HCEC 1CT (cell line): Measurements from ENCODE around the gene HINT1.
A peak's percentile ranks its signal among the peaks of the same experiment; 100 is the strongest.
"Not testable (repeated sequence)": the region's sequence is repeated elsewhere in the genome, so short reads cannot be mapped to it uniquely, and the experiment has no call there.

Source experiments
- DNase-seq: peaks from one replicate; pipeline ENCODE4 v3.0.0-alpha.2; 2017

Gene HINT1

GRCh38 chr5:131165119-131165727, at the start of gene HINT1:
TSS of gene HINT1 (minus strand) at chr5:131165256. CDS start at chr5:131165205, 51 bp downstream.
- peak; percentile 87 for DNase-seq

DNA sequence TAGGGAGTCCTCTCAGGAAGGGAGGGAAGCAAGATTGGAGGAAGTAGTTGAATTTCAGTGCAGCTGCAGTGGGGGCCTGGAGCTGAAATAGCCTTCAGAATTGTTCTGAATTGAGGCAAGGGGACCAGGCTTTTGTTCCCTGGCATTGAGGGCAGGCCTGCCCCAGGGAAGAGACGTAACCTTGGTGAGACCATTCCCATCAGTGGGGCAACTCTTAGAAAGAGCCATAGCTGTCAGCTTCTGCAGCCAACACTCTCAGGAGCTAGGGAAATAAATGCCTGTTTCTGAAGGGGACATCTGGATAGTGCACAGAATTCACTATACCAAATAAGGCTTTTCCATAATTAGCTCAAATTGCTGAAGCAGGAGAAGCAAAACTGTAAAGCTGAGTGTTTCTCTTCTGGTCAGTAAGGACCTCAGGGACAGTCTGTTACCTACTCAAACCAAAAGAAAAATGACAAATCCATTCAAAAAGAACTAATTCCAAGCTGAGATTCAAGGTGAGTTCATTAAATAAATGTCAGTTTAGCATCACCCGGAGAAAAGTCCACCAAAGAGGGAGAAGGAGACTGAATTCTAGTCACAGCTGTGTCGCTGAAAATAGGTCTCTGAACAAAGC, 49.7 kb upstream of the HINT1 start:
- no peak for DNase-seq

GRCh38 chr5:131212471-131213021, 47.5 kb upstream of the HINT1 start:
- no peak for DNase-seq

DNA sequence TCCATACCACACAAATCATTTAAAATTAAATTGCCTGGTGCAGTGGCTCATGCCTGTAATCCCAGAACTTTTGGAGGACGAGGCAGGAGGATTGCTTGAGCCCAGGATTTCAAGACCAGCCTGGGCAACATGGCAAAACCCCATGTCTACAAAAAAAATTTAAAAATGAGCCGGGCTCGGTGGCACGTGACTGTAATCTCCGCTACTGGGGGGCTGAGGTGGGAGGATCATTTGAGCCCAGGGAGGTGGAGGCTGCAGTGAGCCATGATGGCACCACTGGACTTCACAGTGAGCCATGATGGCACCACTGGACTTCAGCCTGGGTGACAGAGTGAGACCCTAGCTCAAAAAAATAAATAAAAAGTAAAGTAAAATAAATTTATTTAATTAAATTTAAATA, 46.6 kb upstream of the HINT1 start:
- DNase-seq: no peak

GRCh38 chr5:131210151-131210510, 45.1 kb upstream of the HINT1 start:
- DNase-seq: no peak

DNA sequence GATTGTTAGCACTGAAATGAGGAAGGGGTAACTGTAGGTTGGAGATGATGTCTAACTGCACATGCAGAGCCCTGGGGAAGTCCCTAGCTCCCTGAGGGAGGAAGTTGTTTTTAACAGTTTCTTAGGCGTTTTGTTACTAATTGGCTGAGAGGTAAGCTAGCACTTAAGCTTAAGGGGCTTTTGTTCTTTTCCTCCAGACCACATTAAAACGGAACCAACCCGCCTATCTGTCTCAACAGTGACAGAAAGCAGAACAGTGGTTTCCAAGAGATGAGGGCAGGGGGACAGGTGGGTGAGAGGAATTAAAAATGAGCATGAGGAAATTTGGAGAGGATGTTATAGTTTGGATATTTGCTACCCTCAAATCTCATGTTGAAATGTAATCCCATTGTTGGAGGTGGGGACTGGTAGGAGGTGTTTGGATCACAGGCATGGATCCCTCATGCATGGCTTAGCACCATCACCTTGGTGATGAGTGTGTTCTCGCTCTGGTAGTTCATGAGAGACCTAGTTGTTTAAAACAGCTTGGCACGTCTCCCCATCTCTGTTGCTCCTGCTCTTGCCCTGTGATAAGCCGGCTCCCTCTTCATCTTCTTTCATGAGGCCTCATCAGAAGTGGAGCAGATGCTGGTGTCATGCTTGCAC, 44.6 kb upstream of the HINT1 start:
- no peak for DNase-seq

DNA sequence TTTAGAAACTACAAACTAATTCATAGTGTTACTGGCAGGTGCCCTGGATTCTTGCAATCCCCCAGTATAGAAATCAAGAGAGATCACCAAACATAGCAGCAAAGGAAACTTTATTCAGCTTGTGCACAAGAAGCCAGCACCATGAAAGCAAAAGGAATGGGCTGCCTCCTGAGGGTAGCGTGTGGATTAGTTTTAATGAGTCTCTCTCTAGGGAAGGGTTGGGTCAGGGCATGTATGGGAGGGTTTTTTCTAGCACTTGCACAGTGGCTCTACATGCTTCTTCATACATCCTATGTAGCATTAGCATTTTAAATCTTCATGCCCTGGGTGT, 44.1 kb upstream of the HINT1 start:
- DNase-seq: no peak

- no peak for DNase-seq
Measured at GRCh38 chr5:131206772-131207171, 41.7 kb upstream of the HINT1 start.

DNA sequence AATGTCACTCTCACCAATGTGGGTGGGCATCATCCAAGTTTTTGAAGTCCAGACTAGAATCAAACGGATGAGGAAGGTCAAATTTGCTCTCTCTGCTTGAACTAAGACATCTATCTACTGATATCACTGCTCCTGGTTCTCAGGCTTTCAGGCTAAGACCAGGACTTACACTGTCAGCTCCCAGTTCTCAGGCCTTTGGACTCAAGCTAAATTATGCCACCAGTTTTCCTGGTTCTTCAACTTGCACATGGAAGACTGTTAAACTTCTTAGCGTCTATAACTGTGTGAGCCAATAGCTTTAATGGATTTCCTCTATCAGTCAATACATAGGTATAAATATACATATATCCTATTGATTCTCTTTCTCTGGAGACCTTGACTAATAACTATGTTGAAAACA, 41.0 kb upstream of the HINT1 start:
- DNase-seq: no peak

DNA sequence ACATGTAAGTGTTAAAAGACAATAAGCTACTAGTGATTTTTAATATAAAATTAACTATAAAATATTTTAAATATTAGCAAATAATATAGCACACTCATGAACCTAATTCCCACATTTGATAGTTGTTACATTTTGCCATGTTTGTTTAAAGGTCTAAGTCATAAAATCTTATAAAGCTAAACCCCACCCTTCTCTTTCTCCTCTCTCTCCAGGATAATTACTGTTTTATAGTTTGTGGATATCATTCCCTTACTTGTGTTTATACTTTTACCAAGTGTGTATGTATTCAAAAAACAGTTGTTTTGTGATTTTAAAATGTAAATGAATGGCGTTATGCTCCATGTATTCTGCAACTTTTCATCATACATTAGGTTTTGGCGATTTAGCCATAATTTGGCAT, 39.9 kb upstream of the HINT1 start:
- DNase-seq: no peak

- no peak for DNase-seq
Measured at GRCh38 chr5:131200560-131200959, 35.5 kb upstream of the HINT1 start.

DNA sequence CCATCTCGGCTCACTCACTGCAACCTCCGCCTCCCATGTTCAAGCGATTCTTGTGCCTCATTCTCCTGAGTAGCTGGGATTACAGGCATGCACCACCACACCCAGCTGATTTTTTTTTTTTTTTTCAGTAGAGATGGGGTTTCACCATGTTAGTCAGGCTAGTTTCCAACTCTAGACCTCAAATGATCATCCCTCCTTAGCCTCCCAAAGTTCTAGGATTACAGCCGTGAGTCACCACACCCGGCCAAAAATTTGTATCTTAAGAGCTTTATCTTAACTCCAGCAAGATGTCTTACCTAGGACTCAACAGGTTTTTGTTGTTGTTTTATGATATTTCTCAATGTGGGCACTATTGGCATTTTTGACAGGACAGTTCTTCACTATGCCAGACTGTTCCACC, 33.6 kb upstream of the HINT1 start:
- peak; percentile 82 for DNase-seq

GRCh38 chr5:131196331-131196730, 31.3 kb upstream of the HINT1 start:
- DNase-seq: peak; percentile 56

DNA sequence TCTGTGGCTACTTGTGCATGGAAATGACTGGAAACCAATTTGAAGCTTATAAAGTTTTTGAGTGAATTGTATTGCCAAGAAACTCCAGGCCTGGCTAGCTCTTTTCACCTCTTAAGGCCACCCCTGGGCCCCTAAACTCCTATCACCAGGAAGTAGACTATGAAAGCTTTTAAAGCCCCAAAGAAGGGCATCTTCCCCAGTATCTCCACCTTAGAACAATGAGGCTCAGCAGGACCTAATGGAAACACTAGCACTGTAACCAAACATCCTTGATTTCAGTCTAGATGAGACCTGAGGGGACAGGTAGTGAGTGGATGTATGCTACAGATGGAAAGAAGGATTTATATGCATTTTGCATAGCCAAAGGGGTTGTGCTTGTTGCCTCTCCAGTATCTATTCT, 30.6 kb upstream of the HINT1 start:
- DNase-seq: no peak

DNA sequence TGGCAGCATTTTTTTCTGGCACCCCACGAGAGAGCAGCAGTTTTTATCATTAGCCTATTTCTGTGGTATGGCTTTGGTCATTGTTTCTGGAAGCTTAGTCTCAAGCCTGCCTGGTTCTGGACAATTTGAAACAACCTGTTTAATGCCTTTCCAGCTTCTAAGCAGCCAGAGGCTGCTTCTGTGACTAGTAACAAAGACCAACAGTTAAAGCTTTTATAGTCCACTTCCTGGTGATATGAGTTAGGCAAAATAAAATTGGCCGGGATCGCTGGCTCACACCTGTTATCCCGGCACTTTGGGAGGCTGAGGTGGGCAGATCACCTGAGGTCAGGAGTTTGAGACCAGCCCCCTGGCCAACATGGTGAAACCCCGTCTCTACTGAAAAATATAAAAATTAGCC, 29.7 kb upstream of the HINT1 start:
- no peak for DNase-seq

GRCh38 chr5:131193897-131194296, 28.8 kb upstream of the HINT1 start:
- DNase-seq: not testable (repeated sequence)

GRCh38 chr5:131193106-131193505, 28.1 kb upstream of the HINT1 start:
- DNase-seq: no peak

DNA sequence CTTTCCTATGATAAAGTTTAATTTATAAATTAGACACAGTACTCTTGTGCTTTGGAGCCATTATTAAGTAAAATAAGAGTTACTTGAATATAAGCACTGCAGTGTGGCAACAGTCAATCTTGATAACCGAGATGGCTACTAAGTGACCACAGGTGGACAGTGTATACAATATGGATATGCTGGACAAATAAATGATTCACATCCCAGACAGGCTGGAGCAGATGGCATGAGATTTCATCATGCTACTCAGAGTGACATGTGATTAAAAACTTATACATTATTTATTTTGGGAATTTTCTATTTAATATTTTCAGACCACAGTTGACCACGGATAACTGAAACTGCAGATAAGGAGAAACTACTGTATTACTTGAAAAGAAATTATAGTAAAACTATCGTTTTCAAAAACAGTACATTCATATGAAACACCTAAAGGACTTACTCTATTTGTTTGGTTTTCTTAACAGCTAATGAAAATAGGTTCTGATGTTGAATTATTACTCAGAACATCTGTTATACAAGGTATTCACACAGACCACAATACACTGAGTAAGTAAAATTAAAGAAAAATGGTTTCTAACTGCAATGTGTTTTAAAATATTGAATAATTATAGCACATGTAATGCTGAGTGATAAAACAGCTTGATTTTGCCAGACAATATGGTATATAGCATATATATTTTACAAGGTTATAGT, 21.7 kb upstream of the HINT1 start:
- DNase-seq: peak; percentile 64

- no peak for DNase-seq
Measured at GRCh38 chr5:131185523-131186104, 20.6 kb upstream of the HINT1 start.

DNA sequence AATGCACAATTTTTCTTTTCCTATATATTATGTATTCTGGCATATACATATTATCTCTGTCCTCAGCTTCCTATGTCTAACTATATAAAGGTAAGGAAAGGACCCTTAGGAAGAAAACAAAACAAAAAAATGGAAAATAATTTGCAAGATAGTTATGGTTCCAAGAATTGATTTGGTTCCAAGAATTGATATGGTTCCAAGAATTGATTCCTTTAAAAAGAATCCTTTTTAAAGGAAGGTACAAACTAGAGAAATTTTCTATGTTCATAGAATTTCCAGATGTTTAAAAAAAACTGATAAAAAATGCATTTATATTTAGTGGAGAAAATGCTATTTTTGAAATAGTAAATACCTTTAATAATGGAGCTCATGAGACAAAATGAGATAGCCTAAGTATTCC, 17.8 kb upstream of the HINT1 start:
- no peak for DNase-seq

DNA sequence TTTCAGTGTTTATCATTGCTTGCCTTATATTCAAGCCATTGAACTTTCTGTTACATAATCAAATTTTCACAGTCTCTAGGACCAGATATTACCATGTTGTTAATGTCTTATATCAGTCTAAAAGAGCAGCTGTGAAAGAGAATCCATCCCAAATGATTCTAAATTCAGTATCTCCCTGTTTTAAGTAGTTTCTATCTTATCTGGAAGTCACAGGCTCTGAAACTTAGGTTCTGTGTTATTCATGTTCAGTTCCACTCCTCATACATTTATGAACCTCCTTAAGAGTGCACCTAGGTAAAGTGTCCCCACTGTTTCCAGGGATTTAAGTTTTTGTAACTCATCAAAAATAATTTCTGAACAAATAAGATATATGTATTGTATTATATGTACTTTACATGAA, 15.4 kb upstream of the HINT1 start:
- DNase-seq: no peak

GRCh38 chr5:131171276-131171810, 6.3 kb upstream of the HINT1 start:
- DNase-seq: no peak
